Measurements from ENCODE around the gene MYH10.

DNA sequence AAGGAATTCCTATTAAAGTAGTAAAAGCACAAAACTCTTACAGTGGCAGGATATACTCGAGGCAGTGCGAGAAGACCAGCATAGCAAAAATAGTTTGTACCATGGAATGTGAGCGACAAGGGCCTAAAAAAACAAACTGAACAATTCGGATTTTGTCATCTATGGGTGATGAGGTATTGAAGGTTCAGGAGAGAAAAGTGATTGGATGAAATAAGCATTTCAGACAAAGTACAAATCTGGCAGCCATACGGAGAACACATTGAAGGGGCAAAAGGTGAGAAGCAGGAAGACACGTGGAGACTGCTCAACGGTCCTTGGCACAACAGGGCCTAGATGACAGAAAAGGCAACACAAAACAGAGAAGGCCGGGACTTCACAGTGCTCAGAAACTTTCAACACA is 22.5 kb downstream of the MYH10 start:
- TF ChIP-seq POLR2AphosphoS5 (IDR thresholded peaks at IDR 0.05) (no peak), EP300 (conservative IDR thresholded peaks at IDR 0.05; ENCODE audit: poor library complexity, severe bottlenecking) (no peak), EZH2 (IDR thresholded peaks at IDR 0.05; ENCODE audit: borderline replicate concordance, insufficient read depth, low read length, poor library complexity, severe bottlenecking) (no peak), CTCF (IDR thresholded peaks at IDR 0.05; ENCODE audit: poor library complexity, severe bottlenecking) (no peak), TAF1 (IDR thresholded peaks at IDR 0.05; ENCODE audit: low read depth) (no peak), SMC3 (conservative IDR thresholded peaks at IDR 0.05; ENCODE audit: poor library complexity) (no peak), RAD21 (conservative IDR thresholded peaks at IDR 0.05) (no peak), MXI1 (conservative IDR thresholded peaks at IDR 0.05; ENCODE audit: poor library complexity, severe bottlenecking) (no peak)

All from neural cell (in vitro differentiated cells).